ENCODE measurements around the gene DDX10.

The DDX10 gene

DNA sequence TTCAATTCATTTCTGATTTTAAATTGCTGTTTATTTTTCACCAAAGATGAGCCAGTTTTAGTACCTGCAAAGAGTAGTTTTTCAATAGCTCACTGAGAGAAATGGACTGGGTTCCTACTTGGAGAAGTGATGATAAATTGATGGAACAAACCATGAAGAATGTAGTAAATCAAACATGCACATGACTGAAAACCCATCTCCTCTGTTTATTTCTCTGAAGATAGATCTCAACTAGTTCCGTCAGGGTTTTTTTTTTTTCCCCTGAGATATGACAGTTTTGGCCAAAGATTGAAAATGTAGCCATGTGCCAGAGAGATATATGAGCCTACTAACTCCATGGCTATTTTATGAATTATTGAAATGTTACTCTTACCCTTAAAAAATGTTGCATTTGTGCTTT, 239.6 kb downstream of the DDX10 start:
- Histone ChIP-seq H3K4me3 (ENCODE audit: low read length) (no peak overlapping the region), H3K9me3 (ENCODE audit: control insufficient read depth, insufficient read depth, low read length) (no peaks in the 10 kb centered on the region), H3K36me3 (ENCODE audit: control insufficient read depth, low read length) (no peaks in the 10 kb centered on the region), H3K9me2 (replicated peaks; ENCODE audit: control insufficient read depth, low read length) (no peaks in the 10 kb centered on the region), H3K4me2 (ENCODE audit: low read length) (no peak overlapping the region), H3F3A (ENCODE audit: control insufficient read depth, insufficient read depth) (no peaks in the 10 kb centered on the region), H4K20me1 (ENCODE audit: control insufficient read depth, insufficient read depth, low read depth, low read length) (no peaks in the 10 kb centered on the region), H3K27ac (ENCODE audit: low read depth, low read length) (no peak overlapping the region), H3K4me1 (ENCODE audit: control insufficient read depth, low read length) (no peaks in the 10 kb centered on the region), H3K79me2 (ENCODE audit: control insufficient read depth, low read length) (no peaks in the 10 kb centered on the region), H3K27me3 (ENCODE audit: control insufficient read depth, low read length) (no peaks in the 10 kb centered on the region)
- TF ChIP-seq, protein P1, sequence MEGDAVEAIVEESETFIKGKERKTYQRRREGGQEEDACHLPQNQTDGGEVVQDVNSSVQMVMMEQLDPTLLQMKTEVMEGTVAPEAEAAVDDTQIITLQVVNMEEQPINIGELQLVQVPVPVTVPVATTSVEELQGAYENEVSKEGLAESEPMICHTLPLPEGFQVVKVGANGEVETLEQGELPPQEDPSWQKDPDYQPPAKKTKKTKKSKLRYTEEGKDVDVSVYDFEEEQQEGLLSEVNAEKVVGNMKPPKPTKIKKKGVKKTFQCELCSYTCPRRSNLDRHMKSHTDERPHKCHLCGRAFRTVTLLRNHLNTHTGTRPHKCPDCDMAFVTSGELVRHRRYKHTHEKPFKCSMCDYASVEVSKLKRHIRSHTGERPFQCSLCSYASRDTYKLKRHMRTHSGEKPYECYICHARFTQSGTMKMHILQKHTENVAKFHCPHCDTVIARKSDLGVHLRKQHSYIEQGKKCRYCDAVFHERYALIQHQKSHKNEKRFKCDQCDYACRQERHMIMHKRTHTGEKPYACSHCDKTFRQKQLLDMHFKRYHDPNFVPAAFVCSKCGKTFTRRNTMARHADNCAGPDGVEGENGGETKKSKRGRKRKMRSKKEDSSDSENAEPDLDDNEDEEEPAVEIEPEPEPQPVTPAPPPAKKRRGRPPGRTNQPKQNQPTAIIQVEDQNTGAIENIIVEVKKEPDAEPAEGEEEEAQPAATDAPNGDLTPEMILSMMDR (IDR thresholded peaks at IDR 0.05; ENCODE audit: low read depth, low read length, poor library complexity, severe bottlenecking): no peak
- TF ChIP-seq EZH2phosphoT487 (IDR thresholded peaks at IDR 0.05; ENCODE audit: borderline replicate concordance, low read length): no peak

DNA sequence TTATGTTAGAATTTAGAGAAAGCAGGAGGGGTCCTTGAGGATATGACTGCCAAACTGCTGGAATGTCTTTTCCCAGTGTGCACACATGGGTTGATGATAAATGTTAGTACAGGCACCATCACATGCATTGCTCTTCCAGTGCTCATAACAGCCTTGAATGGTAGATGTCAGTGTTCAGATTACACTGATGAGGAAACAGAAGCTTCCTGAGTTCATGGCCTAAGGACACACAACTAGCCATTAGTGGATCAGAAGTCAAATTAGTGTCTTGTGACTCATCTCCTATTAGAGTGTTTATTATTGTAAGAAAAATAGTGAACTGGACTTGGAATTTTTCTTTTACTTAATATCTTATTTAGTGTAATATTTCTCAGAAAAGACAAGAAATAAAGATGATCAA, 241.5 kb downstream of the DDX10 start:
- H3K36me3 ChIP-seq (ENCODE audit: control insufficient read depth, low read length): no peaks in the 10 kb centered on the region
- H3K27ac ChIP-seq (ENCODE audit: low read depth, low read length): no peak overlapping the region
- H3K4me2 ChIP-seq (ENCODE audit: low read length): no peak overlapping the region
- H3F3A ChIP-seq (ENCODE audit: control insufficient read depth, insufficient read depth): no peaks in the 10 kb centered on the region
- H4K20me1 ChIP-seq (ENCODE audit: control insufficient read depth, insufficient read depth, low read depth, low read length): no peaks in the 10 kb centered on the region
- H3K9me3 ChIP-seq (ENCODE audit: control insufficient read depth, insufficient read depth, low read length): no peaks in the 10 kb centered on the region
- TF ChIP-seq EZH2phosphoT487 (IDR thresholded peaks at IDR 0.05; ENCODE audit: borderline replicate concordance, low read length): no peak
- TF ChIP-seq, protein P1 (IDR thresholded peaks at IDR 0.05; ENCODE audit: low read depth, low read length, poor library complexity, severe bottlenecking): no peak
- H3K4me1 ChIP-seq (ENCODE audit: control insufficient read depth, low read length): no peaks in the 10 kb centered on the region
- no peak overlapping the region for H3K4me3 ChIP-seq (ENCODE audit: low read length)
- no peaks in the 10 kb centered on the region for H3K27me3 ChIP-seq (ENCODE audit: control insufficient read depth, low read length)
- H3K79me2 ChIP-seq (ENCODE audit: control insufficient read depth, low read length): no peaks in the 10 kb centered on the region
- H3K9me2 ChIP-seq (replicated peaks; ENCODE audit: control insufficient read depth, low read length): no peaks in the 10 kb centered on the region

DNA sequence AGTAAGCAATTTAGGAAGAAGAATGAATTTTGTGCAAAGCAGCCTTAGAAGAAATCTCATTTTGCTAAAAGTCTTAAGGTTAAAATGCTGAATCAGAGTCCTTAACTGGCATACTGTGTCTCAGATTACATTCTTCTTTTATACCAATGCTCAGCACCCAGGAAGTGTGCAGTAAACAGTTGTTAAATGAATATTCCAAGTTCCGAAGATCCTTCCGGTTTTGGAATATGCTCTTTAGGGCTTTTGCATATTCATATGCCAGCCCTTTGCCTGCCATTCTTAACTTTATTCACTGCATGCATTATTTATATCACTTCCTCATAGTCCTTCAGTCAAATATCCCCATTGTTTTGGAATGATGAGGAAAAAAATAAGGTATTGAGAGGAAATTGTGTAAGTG, 242.0 kb downstream of the DDX10 start:
- Histone ChIP-seq H3K9me3 (ENCODE audit: control insufficient read depth, insufficient read depth, low read length) (no peaks in the 10 kb centered on the region), H3K27ac (ENCODE audit: low read depth, low read length) (no peak overlapping the region), H3K27me3 (ENCODE audit: control insufficient read depth, low read length) (no peaks in the 10 kb centered on the region), H3K4me2 (ENCODE audit: low read length) (no peak overlapping the region), H4K20me1 (ENCODE audit: control insufficient read depth, insufficient read depth, low read depth, low read length) (no peaks in the 10 kb centered on the region), H3K79me2 (ENCODE audit: control insufficient read depth, low read length) (no peaks in the 10 kb centered on the region), H3K36me3 (ENCODE audit: control insufficient read depth, low read length) (no peaks in the 10 kb centered on the region), H3K9me2 (replicated peaks; ENCODE audit: control insufficient read depth, low read length) (no peaks in the 10 kb centered on the region), H3F3A (ENCODE audit: control insufficient read depth, insufficient read depth) (no peaks in the 10 kb centered on the region), H3K4me3 (ENCODE audit: low read length) (no peak overlapping the region), H3K4me1 (ENCODE audit: control insufficient read depth, low read length) (no peaks in the 10 kb centered on the region)
- no peak for TF ChIP-seq EZH2phosphoT487 (IDR thresholded peaks at IDR 0.05; ENCODE audit: borderline replicate concordance, low read length)
- TF ChIP-seq, protein P1 (IDR thresholded peaks at IDR 0.05; ENCODE audit: low read depth, low read length, poor library complexity, severe bottlenecking): no peak

DNA sequence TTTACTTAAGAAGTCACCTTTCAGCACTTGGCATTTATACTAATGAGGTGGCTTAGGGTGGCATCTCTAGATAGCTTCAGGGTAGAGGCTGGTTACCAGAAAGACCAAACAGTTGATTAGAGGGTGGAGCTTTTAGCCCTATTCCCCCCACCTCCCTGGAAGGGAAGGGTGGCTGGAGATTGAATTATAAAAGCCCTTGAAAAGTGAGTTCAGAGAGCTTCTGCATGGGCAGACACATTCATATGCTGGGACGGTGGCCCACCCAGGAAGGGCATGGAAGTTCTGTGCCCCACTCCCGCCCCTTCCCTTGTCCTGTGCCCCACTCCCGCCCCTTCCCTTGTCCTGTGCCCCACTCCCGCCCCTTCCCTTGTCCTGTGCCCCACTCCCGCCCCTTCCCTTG, 244.2 kb downstream of the DDX10 start:
- no peaks in the 10 kb centered on the region for H3K79me2 ChIP-seq (ENCODE audit: control insufficient read depth, low read length)
- no peaks in the 10 kb centered on the region for H3K9me3 ChIP-seq (ENCODE audit: control insufficient read depth, insufficient read depth, low read length)
- H3K27ac ChIP-seq (ENCODE audit: low read depth, low read length): no peak overlapping the region
- H3K9me2 ChIP-seq (replicated peaks; ENCODE audit: control insufficient read depth, low read length): no peaks in the 10 kb centered on the region
- H3K4me3 ChIP-seq (ENCODE audit: low read length): no peak overlapping the region
- H3F3A ChIP-seq (ENCODE audit: control insufficient read depth, insufficient read depth): no peaks in the 10 kb centered on the region
- no peaks in the 10 kb centered on the region for H4K20me1 ChIP-seq (ENCODE audit: control insufficient read depth, insufficient read depth, low read depth, low read length)
- no peaks in the 10 kb centered on the region for H3K27me3 ChIP-seq (ENCODE audit: control insufficient read depth, low read length)
- H3K4me1 ChIP-seq (ENCODE audit: control insufficient read depth, low read length): no peaks in the 10 kb centered on the region
- no peak overlapping the region for H3K4me2 ChIP-seq (ENCODE audit: low read length)
- no peak for TF ChIP-seq EZH2phosphoT487 (IDR thresholded peaks at IDR 0.05; ENCODE audit: borderline replicate concordance, low read length)
- no peaks in the 10 kb centered on the region for H3K36me3 ChIP-seq (ENCODE audit: control insufficient read depth, low read length)

Measured in DOHH2 (cell line).